ENCODE results near the gene LRRC75A. TPM values are rescaled to one million over a fixed set of nuclear protein-coding genes. Genes with fewer than 3 reads are reported as not detected.

Gene LRRC75A
- total RNA-seq, 4 donors from 2014 or later = 4.0 to 16.7 (median 7.8) TPM

- TF ChIP-seq CTCF (IDR thresholded peaks at IDR 0.05) = no peak
- TF ChIP-seq POLR2A (IDR thresholded peaks at IDR 0.05) = no peak
Measured at GRCh38 chr17:16434662-16435061, 57.3 kb downstream of the LRRC75A start.

GRCh38 chr17:16433514-16433913 is 58.5 kb downstream of the LRRC75A start:
- no peaks in the 10 kb centered on the region for H3K36me3 ChIP-seq
- intact Hi-C loops (cut with DNase I) = no loop called here
- no peak for DNase-seq
- no peaks in the 10 kb centered on the region for H3K9me3 ChIP-seq
- H3K27me3 ChIP-seq = no peaks in the 10 kb centered on the region
- TF ChIP-seq POLR2A (IDR thresholded peaks at IDR 0.05) = no peak
- TF ChIP-seq CTCF (IDR thresholded peaks at IDR 0.05) = no peak
- no peak overlapping the region for H3K4me3 ChIP-seq (replicated peaks in 1 of 3)
- H3K27ac ChIP-seq = no peak overlapping the region
- 71 to 83% methylated on average over 2 to 4 of the region's 5 CpGs for WGBS, 2 donors
- H3K4me1 ChIP-seq = no peaks in the 10 kb centered on the region

More at GRCh38 chr17:16434662-16435061, 57.3 kb downstream of the LRRC75A start:
- 67 to 80% methylated on average over 8 of the region's 8 CpGs for WGBS, 2 donors
- H3K9me3 ChIP-seq = no peaks in the 10 kb centered on the region
- H3K4me1 ChIP-seq = peaks cover 0 to 3% of the 10 kb centered on the region in 2 donors
- H3K27ac ChIP-seq = no peak overlapping the region
- no peaks in the 10 kb centered on the region for H3K36me3 ChIP-seq
- no peaks in the 10 kb centered on the region for H3K27me3 ChIP-seq
- H3K4me3 ChIP-seq (replicated peaks in 1 of 3) = no peak overlapping the region
- intact Hi-C loops (cut with DNase I) = loop anchor here (5.0 kb wide), 1 partner anchor 47 kb away; no protein-coding TSS in a partner anchor
- no peak for DNase-seq

GRCh38 chr17:16432017-16432416 is 60.0 kb downstream of the LRRC75A start:
- no peaks in the 10 kb centered on the region for H3K4me1 ChIP-seq
- H3K36me3 ChIP-seq = no peaks in the 10 kb centered on the region
- intact Hi-C loops (cut with DNase I) = no loop called here
- H3K4me3 ChIP-seq (replicated peaks in 1 of 3) = no peak overlapping the region
- no peaks in the 10 kb centered on the region for H3K9me3 ChIP-seq
- no peak for DNase-seq
- no peak for TF ChIP-seq CTCF (IDR thresholded peaks at IDR 0.05)
- TF ChIP-seq POLR2A (IDR thresholded peaks at IDR 0.05) = no peak
- H3K27me3 ChIP-seq = no peaks in the 10 kb centered on the region
- 93% methylated on average over 6 to 15 of the region's 15 CpGs for WGBS, 2 donors
- H3K27ac ChIP-seq = no peak overlapping the region

- H3K27me3 ChIP-seq = no peaks in the 10 kb centered on the region
- H3K9me3 ChIP-seq = no peaks in the 10 kb centered on the region
- intact Hi-C loops (cut with DNase I) = no loop called here
- no peak for DNase-seq
- H3K27ac ChIP-seq = no peak overlapping the region
- H3K36me3 ChIP-seq = no peaks in the 10 kb centered on the region
- TF ChIP-seq POLR2A (IDR thresholded peaks at IDR 0.05) (no peak), CTCF (IDR thresholded peaks at IDR 0.05) (no peak)
- no peaks in the 10 kb centered on the region for H3K4me1 ChIP-seq
- WGBS, 2 donors = 74 to 83% methylated on average over 6 of the region's 6 CpGs
- H3K4me3 ChIP-seq (replicated peaks in 1 of 3) = no peak overlapping the region
Measured at GRCh38 chr17:16430650-16431049, 61.3 kb downstream of the LRRC75A start.

GRCh38 chr17:16429083-16429482 is 62.9 kb downstream of the LRRC75A start:
- Histone ChIP-seq H3K4me1 (no peaks in the 10 kb centered on the region), H3K9me3 (no peaks in the 10 kb centered on the region), H3K4me3 (replicated peaks in 1 of 3) (no peak overlapping the region), H3K27me3 (no peaks in the 10 kb centered on the region), H3K36me3 (no peaks in the 10 kb centered on the region), H3K27ac (no peak overlapping the region)
- 93 to 98% methylated on average over 9 of the region's 9 CpGs for WGBS, 2 donors
- intact Hi-C loops (cut with DNase I) = no loop called here
- TF ChIP-seq POLR2A (IDR thresholded peaks at IDR 0.05) = no peak
- DNase-seq = no peak

Data from thyroid gland (tissue), 4 donors.